Neuronal stem cell (in vitro differentiated cells): ENCODE data around the gene CCDC85C.

Experiments used
- DNase-seq: peaks from one replicate; pipeline ENCODE4 v3.0.0-alpha.2; 2013; ENCODE audit warnings: low spot score
- H2AFZ ChIP-seq: one replicate; pipeline ENCODE4 v1.6.1; 2013; ENCODE audit warnings: mild to moderate bottlenecking, low read length, inconsistent platforms
- H2AK5ac ChIP-seq: 2 replicates; pipeline ENCODE4 v1.6.1; 2013; ENCODE audit warnings: low read depth, mild to moderate bottlenecking, inconsistent platforms, low read length, moderate library complexity, mixed read lengths
- H2BK120ac ChIP-seq: 2 replicates; pipeline ENCODE4 v1.6.1; 2013; ENCODE audit warnings: low read depth, mild to moderate bottlenecking, inconsistent platforms, low read length, moderate library complexity, mixed read lengths
- H2BK12ac ChIP-seq: one replicate; pipeline ENCODE4 v1.6.1; 2013; ENCODE audit warnings: low read length, inconsistent platforms
- H2BK15ac ChIP-seq: 2 replicates; pipeline ENCODE4 v1.6.1; 2013; ENCODE audit warnings: mild to moderate bottlenecking, low read length, inconsistent platforms, mixed read lengths
- H2BK5ac ChIP-seq: one replicate; pipeline ENCODE4 v1.6.1; 2013; ENCODE audit warnings: inconsistent platforms, mild to moderate bottlenecking, low read length, moderate library complexity
- H3K14ac ChIP-seq: one replicate; pipeline ENCODE4 v1.6.1; 2013; ENCODE audit warnings: low read length, inconsistent platforms
- H3K18ac ChIP-seq: 2 replicates; pipeline ENCODE4 v1.6.1; 2013; ENCODE audit warnings: low read length, inconsistent platforms
- H3K23ac ChIP-seq: 2 replicates; pipeline ENCODE4 v1.6.1; 2013; ENCODE audit warnings: low read depth, mild to moderate bottlenecking, mixed read lengths, low read length, inconsistent platforms; ENCODE audit not compliant: poor library complexity
- H3K27ac ChIP-seq: replicated peaks from 3 replicates; pipeline ENCODE4 v1.5.1; 2013; ENCODE audit warnings: low read length, inconsistent platforms
- H3K27me3 ChIP-seq, 3 experiments: 2 replicates each; pipeline ENCODE4 v1.6.1; 2013; ENCODE audit warnings: low read length in 3 of 3, mild to moderate bottlenecking in 2 of 3, inconsistent platforms in 1 of 3, low read depth in 1 of 3, mixed read lengths in 1 of 3, moderate library complexity in 1 of 3; ENCODE audit not compliant: control insufficient read depth in 3 of 3, insufficient read depth in 3 of 3
- H3K36me3 ChIP-seq, 2 donors: replicated peaks in 1 of 2; 2 replicates each; pipeline ENCODE4 v1.6.1; 2013; ENCODE audit warnings: low read length in 2 of 2; ENCODE audit not compliant: control insufficient read depth in 2 of 2, insufficient read depth in 2 of 2
- H3K4ac ChIP-seq: 2 replicates; pipeline ENCODE4 v1.6.1; 2013; ENCODE audit warnings: inconsistent platforms, mild to moderate bottlenecking, low read length, moderate library complexity
- H3K4me1 ChIP-seq, 2 donors: 1 replicate in 1 of 2; 2 replicates in 1 of 2; pipeline ENCODE4 v1.6.1; 2013; ENCODE audit warnings: low read length in 2 of 2, low read depth in 1 of 2; ENCODE audit not compliant: control insufficient read depth in 2 of 2, insufficient read depth in 1 of 2
- H3K4me2 ChIP-seq: one replicate; pipeline ENCODE4 v1.6.1; 2013; ENCODE audit warnings: mild to moderate bottlenecking, low read length, inconsistent platforms; ENCODE audit not compliant: insufficient read depth, poor library complexity, severe bottlenecking
- H3K4me3 ChIP-seq, 2 donors: 2 replicates each; pipeline ENCODE4 v1.5.1; 2013; ENCODE audit warnings: low read length in 2 of 2, mild to moderate bottlenecking in 2 of 2, inconsistent platforms in 1 of 2, moderate library complexity in 1 of 2
- H3K79me1 ChIP-seq: one replicate; pipeline ENCODE4 v1.6.1; 2013; ENCODE audit warnings: low read depth, mild to moderate bottlenecking, inconsistent platforms, low read length, moderate library complexity
- H3K9ac ChIP-seq: one replicate; pipeline ENCODE4 v1.6.1; 2013; ENCODE audit warnings: mild to moderate bottlenecking, low read depth, low read length, inconsistent platforms; ENCODE audit not compliant: poor library complexity
- H3K9me3 ChIP-seq, 2 donors: replicated peaks in 1 of 2; 2 replicates each; pipeline versions ENCODE3 to v1.6.1; 2013; ENCODE audit warnings: low read length in 2 of 2, mild to moderate bottlenecking in 2 of 2, inconsistent platforms in 1 of 2, low read depth in 1 of 2, mixed read lengths in 1 of 2, moderate library complexity in 1 of 2; ENCODE audit not compliant: control insufficient read depth in 2 of 2, insufficient read depth in 1 of 2
- H4K8ac ChIP-seq: one replicate; pipeline ENCODE4 v1.6.1; 2013; ENCODE audit warnings: low read depth, mild to moderate bottlenecking, inconsistent platforms, low read length, moderate library complexity
- H4K91ac ChIP-seq: one replicate; pipeline ENCODE4 v1.6.1; 2013; ENCODE audit warnings: low read length, low read depth, mild to moderate bottlenecking, inconsistent platforms; ENCODE audit not compliant: poor library complexity
- WGBS, 2 donors: extraction: QIAGEN DNeasy Blood & Tissue Kit; methylation state at CpG; one replicate each; pipeline ENCODE4 v1.1.7; 2013; ENCODE audit warnings: missing lambda C conversion rate in 2 of 2, mixed read lengths in 1 of 2; ENCODE audit not compliant: insufficient read length in 2 of 2, insufficient replicate concordance in 1 of 2; ENCODE audit errors: extremely low coverage in 2 of 2; 5-methylcytosine and 5-hydroxymethylcytosine counted together

Gene CCDC85C

DNA sequence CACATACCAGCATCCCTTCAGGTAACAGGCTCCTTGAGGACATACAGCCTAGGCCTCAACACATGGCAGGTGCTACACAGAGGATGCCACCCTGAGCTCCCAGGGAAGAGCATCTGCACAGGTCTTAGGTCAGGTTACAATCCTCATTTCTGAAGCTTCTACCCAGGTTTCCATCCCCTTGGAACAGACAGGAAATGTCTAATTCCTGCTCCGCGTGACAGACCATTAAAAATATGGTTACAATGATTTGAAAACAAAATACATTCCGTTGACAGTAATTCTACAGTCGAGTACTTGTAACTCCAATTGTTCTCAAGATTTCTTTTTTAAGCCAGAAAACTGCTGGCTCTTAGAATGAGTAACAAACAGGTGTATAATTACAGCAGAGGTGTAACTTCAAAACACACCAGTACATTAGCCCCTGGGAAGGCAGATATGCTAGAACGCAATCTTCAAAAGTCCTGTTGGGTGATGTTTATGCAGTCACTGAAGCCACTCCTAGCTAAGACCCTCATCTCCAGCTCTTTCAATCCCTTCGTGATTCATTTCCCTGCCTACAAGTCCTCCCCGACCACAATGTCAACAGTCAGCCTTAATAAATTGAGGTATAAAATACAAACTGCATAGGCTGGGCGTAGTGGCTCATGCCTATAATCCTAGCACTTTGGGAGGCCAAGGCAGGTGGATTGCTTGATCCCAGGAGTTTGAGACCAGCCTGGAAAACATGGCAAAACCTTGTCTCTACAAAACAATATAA, 135.0 kb downstream of the CCDC85C start:
- Histone ChIP-seq H3K79me1 (peaks cover 4% of the 10 kb centered on the region), H3K4ac (no peak overlapping the region), H3K4me2 (no peak overlapping the region), H2BK15ac (no peak overlapping the region), H3K9ac (no peak overlapping the region), H3K18ac (no peak overlapping the region), H3K27me3 (no peaks in the 10 kb centered on the region), H4K91ac (no peak overlapping the region), H3K4me1 (peaks cover 0 to 2% of the 10 kb centered on the region in 2 donors), H3K14ac (no peak overlapping the region), H3K23ac (no peak overlapping the region), H2BK5ac (no peak overlapping the region), H3K27ac (no peak overlapping the region), H4K8ac (no peak overlapping the region), H2BK120ac (no peak overlapping the region), H3K9me3 (no peaks in the 10 kb centered on the region), H3K36me3 (peaks cover 4 to 21% of the 10 kb centered on the region in 2 donors), H2AFZ (no peak overlapping the region), H2AK5ac (no peak overlapping the region), H2BK12ac (no peak overlapping the region), H3K4me3 (no peak overlapping the region)
- no CpG with 5 or more reads among the region's 8 CpGs for WGBS, 2 donors
- no peak for DNase-seq

DNA sequence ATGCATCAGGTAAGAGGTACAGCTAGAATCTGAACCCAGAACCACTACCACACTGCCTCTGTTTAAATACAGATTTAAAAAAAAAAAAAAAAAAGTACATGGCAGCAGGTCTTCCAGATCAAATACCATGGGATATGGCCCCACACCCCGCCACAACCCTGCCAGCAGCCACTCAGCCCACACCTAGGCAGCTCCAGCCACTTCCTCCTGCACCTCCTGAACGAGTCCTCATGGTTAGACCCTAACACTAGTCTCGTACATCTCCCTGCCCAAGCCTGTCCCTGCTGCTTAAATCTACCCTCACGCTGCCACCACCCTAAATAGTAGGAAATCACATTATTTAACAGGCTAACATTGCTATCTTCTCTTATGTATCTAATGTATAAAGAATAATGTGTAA, 135.9 kb downstream of the CCDC85C start:
- no CpG with 5 or more reads among the region's 4 CpGs for WGBS, 2 donors
- no peaks in the 10 kb centered on the region for H3K27me3 ChIP-seq

DNA sequence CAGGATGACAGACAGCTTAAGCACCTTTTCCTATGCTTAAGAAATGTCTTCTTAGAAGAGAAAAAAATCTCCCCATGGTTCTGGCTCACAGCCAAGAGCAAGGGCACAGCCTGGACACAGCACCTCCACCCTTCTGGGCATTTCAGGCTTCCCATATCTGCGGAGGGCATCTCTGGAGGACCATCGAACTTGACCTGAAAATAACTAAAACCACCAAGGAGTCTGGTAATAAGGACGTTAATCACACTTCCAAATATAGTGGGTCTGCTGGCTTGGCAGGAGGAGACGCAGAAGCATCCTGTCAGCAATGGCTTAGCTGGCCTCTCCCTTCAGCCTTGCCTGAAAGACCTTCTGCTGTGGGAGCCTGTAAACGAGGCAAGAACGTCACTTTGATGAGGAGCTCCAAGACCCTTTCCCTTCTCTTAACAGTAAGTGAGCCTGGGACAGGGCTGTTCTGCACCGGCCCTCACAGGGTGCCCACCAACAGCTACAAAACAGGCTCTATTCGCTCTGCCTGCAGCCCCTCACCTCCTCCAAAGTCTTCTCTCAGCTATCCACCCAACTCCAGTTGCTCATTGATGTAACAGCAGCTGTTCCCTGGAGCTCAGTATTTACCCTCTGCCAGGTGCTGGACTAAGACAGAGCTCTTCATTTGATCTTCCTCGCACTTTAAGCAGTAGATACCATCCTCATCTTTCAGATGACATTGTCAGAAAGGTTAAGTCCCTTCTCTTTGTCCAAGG, 136.5 kb downstream of the CCDC85C start:
- H3K79me1 ChIP-seq: peaks cover 4% of the 10 kb centered on the region
- no peak overlapping the region for H2AFZ ChIP-seq
- DNase-seq: no peak
- H3K27me3 ChIP-seq: no peaks in the 10 kb centered on the region
- no peak overlapping the region for H2BK15ac ChIP-seq
- WGBS, 2 donors: no CpG with 5 or more reads among the region's 9 CpGs
- no peak overlapping the region for H2BK120ac ChIP-seq
- no peak overlapping the region for H3K4me3 ChIP-seq
- no peak overlapping the region for H3K27ac ChIP-seq
- H3K9ac ChIP-seq: no peak overlapping the region
- H4K8ac ChIP-seq: no peak overlapping the region
- H3K4ac ChIP-seq: no peak overlapping the region
- no peak overlapping the region for H3K18ac ChIP-seq
- no peaks in the 10 kb centered on the region for H3K9me3 ChIP-seq
- H3K23ac ChIP-seq: no peak overlapping the region
- H2AK5ac ChIP-seq: no peak overlapping the region
- no peak overlapping the region for H2BK5ac ChIP-seq
- no peak overlapping the region for H3K4me2 ChIP-seq
- H2BK12ac ChIP-seq: no peak overlapping the region
- H3K14ac ChIP-seq: no peak overlapping the region
- H3K4me1 ChIP-seq: peaks cover 0 to 2% of the 10 kb centered on the region in 2 donors
- peaks cover 6 to 36% of the 10 kb centered on the region in 2 donors for H3K36me3 ChIP-seq
- H4K91ac ChIP-seq: no peak overlapping the region

More for the DNA sequence above, 135.9 kb downstream of the CCDC85C start:
- Histone ChIP-seq H2BK5ac (no peak overlapping the region), H3K27ac (no peak overlapping the region), H2BK15ac (no peak overlapping the region), H2BK12ac (no peak overlapping the region), H3K4ac (no peak overlapping the region), H2AK5ac (no peak overlapping the region), H3K36me3 (peaks cover 6 to 30% of the 10 kb centered on the region in 2 donors), H3K4me3 (no peak overlapping the region), H3K23ac (no peak overlapping the region), H3K9me3 (no peaks in the 10 kb centered on the region), H3K9ac (no peak overlapping the region), H3K4me2 (no peak overlapping the region), H3K18ac (no peak overlapping the region), H4K8ac (no peak overlapping the region), H3K14ac (no peak overlapping the region), H3K79me1 (peaks cover 4% of the 10 kb centered on the region), H2AFZ (no peak overlapping the region), H4K91ac (no peak overlapping the region), H2BK120ac (no peak overlapping the region), H3K4me1 (peaks cover 0 to 2% of the 10 kb centered on the region in 2 donors)
- DNase-seq: no peak

DNA sequence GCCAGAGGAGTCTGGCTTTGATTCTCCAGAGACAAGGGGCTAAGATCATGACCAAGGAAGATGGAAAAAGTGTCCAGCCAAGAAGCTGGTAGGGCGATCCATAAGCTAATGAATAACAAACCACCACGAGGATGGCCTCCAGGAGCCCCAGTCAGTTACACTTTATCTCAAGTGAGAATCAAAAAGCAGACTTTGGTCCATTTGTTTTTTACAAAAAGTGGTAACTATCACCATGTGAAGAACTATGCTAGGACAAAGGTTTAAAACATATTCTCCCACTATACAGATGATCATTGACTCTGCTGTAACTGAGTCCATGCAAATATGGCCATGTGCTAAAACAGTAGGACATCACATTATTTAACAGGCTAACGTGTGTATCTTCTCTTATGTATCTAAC, 137.2 kb downstream of the CCDC85C start:
- Histone ChIP-seq H4K91ac (no peak overlapping the region), H2AFZ (no peak overlapping the region), H3K4me3 (no peak overlapping the region), H3K36me3 (peaks cover 8 to 43% of the 10 kb centered on the region in 2 donors), H3K9ac (no peak overlapping the region), H2BK12ac (no peak overlapping the region), H2AK5ac (no peak overlapping the region), H3K14ac (no peak overlapping the region), H2BK120ac (no peak overlapping the region), H3K27me3 (no peaks in the 10 kb centered on the region), H3K4ac (no peak overlapping the region), H3K27ac (no peak overlapping the region), H3K4me1 (peaks cover 0 to 2% of the 10 kb centered on the region in 2 donors), H3K9me3 (no peaks in the 10 kb centered on the region), H2BK5ac (no peak overlapping the region), H3K4me2 (no peak overlapping the region), H4K8ac (no peak overlapping the region), H3K18ac (no peak overlapping the region), H2BK15ac (no peak overlapping the region), H3K79me1 (peaks cover 4% of the 10 kb centered on the region), H3K23ac (no peak overlapping the region)
- no peak for DNase-seq
- no CpG with 5 or more reads among the region's 3 CpGs for WGBS, 2 donors
